ENCODE results near the gene PUS1. TPM values are rescaled to one million over a fixed set of nuclear protein-coding genes. Genes with fewer than 3 reads are reported as not detected.

The PUS1 gene
- total and polyA plus RNA-seq, 12 donors = 5.1 to 17.4 (median 7.8) TPM

- ATAC-seq = no peak
- Histone ChIP-seq H3K36me3 (peaks cover 10 to 94% (median 64%) of the 10 kb centered on the region in 9 donors), H3K4me1 (peaks cover 11 to 36% (median 20%) of the 10 kb centered on the region in 9 donors), H3K9me3 (no peaks in the 10 kb centered on the region), H3K27me3 (no peaks in the 10 kb centered on the region), H3K4me3 (no peak overlapping the region), H3K27ac (no peak overlapping the region)
- TF ChIP-seq, protein P1, sequence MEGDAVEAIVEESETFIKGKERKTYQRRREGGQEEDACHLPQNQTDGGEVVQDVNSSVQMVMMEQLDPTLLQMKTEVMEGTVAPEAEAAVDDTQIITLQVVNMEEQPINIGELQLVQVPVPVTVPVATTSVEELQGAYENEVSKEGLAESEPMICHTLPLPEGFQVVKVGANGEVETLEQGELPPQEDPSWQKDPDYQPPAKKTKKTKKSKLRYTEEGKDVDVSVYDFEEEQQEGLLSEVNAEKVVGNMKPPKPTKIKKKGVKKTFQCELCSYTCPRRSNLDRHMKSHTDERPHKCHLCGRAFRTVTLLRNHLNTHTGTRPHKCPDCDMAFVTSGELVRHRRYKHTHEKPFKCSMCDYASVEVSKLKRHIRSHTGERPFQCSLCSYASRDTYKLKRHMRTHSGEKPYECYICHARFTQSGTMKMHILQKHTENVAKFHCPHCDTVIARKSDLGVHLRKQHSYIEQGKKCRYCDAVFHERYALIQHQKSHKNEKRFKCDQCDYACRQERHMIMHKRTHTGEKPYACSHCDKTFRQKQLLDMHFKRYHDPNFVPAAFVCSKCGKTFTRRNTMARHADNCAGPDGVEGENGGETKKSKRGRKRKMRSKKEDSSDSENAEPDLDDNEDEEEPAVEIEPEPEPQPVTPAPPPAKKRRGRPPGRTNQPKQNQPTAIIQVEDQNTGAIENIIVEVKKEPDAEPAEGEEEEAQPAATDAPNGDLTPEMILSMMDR (IDR thresholded peaks at IDR 0.05) = no peak
- intact Hi-C loops (cut with DNase I) = no loop called here
- WGBS, 2 donors = 81 to 86% methylated on average over 23 of the region's 23 CpGs
- DNase-seq = no peak
Measured at GRCh38 chr12:131910302-131911027, 18.6 kb upstream of the PUS1 start.

DNA sequence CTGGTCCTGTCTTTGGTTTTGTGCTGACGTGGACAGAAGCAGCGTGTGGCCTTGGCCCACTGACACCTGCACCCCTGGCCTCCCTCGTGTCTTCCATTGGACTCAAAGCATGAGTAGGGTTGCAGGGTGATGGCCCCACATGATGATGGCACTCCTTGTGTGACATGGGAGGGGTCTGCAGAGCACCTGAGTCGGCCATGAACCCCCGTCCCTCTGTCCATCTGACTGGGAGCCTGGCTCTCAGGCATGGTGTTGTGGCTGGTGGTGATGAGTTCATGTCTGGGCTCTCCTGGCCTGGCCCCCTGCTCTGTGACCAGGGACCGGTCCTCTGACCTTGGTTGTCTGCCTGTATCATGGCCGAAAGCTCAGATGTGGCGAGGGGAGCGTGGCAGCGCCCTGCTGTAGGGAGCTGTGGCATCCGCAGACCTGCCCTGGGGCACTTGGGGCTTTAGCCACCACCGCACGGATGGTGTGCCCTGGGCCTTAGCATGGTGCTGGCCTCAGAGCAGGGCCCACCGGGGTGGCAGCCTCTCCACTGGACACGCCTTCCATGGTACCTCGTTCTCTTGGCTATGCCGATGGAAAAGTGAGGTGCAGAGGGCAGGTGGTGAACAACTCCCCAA is 17.9 kb upstream of the PUS1 start:
- no peak for DNase-seq
- Histone ChIP-seq H3K4me1 (peaks cover 11 to 29% (median 20%) of the 10 kb centered on the region in 9 donors), H3K9me3 (no peaks in the 10 kb centered on the region), H3K4me3 (no peak overlapping the region), H3K27ac (peak overlapping the region in 4 of 10 donors; percentile 23 to 79 (median 72)), H3K36me3 (peaks cover 10 to 100% (median 71%) of the 10 kb centered on the region in 9 donors), H3K27me3 (no peaks in the 10 kb centered on the region)
- intact Hi-C loops (cut with DNase I) = no loop called here
- ATAC-seq = no peak
- TF ChIP-seq, protein P1 (IDR thresholded peaks at IDR 0.05) = no peak
- 93% methylated on average over 17 of the region's 17 CpGs for WGBS, 2 donors

- WGBS, 2 donors = 74% methylated on average over 22 of the region's 22 CpGs
- TF ChIP-seq, protein P1 (IDR thresholded peaks at IDR 0.05) = no peak
- Histone ChIP-seq H3K9me3 (no peaks in the 10 kb centered on the region), H3K27me3 (no peaks in the 10 kb centered on the region), H3K27ac (peak overlapping the region; percentile 26 to 79 (median 65)), H3K36me3 (peaks cover 10 to 99% (median 72%) of the 10 kb centered on the region in 9 donors), H3K4me3 (no peak overlapping the region), H3K4me1 (peaks cover 11 to 23% (median 20%) of the 10 kb centered on the region in 9 donors)
- no peak for DNase-seq
- intact Hi-C loops (cut with DNase I) = no loop called here
- ATAC-seq = peak in 4 of 8 donors; percentile 1 to 8 (median 2)
Measured at GRCh38 chr12:131911851-131912477, 17.1 kb upstream of the PUS1 start.

GRCh38 chr12:131912518-131913274 is 16.4 kb upstream of the PUS1 start:
- TF ChIP-seq, protein P1 (IDR thresholded peaks at IDR 0.05) = peak in 1 of 9 donors; percentile 17
- Histone ChIP-seq H3K4me1 (peaks cover 11 to 23% (median 18%) of the 10 kb centered on the region in 9 donors), H3K36me3 (peaks cover 10 to 97% (median 66%) of the 10 kb centered on the region in 9 donors), H3K4me3 (no peak overlapping the region), H3K27ac (peak overlapping the region; percentile 26 to 79 (median 65)), H3K9me3 (no peaks in the 10 kb centered on the region), H3K27me3 (no peaks in the 10 kb centered on the region)
- ATAC-seq (peak; percentile 79 to 95 (median 90)), DNase-seq (peak; percentile 91 to 94)
- WGBS, 2 donors = 37 to 48% methylated on average over 20 of the region's 20 CpGs
- intact Hi-C loops (cut with DNase I) = no loop called here

All from heart right ventricle (tissue), 16 donors.